Esophagus muscularis mucosa (tissue), 3 donors: ENCODE measurements around the gene SPSB4.

Source experiments
- POLR2AphosphoS5 ChIP-seq, 2 donors: sonication (generic); formaldehyde crosslinking; IDR thresholded peaks; one replicate each; pipeline ENCODE4 v1.6.1; 2017; ENCODE audit warnings: antibody characterized with exemption in 2 of 2
- TF ChIP-seq, protein P1 (sequence below), 3 experiments: fragments of 200-600 bp in 2 of 3; fragments of 450-650 bp in 1 of 3; sonication (generic) in 2 of 3; IDR thresholded peaks; one replicate each; pipeline ENCODE4 v1.5.1; 2017 to 2019; ENCODE audit warnings: antibody characterized with exemption in 3 of 3, mild to moderate bottlenecking in 2 of 3, moderate library complexity in 1 of 3

- TF ChIP-seq POLR2AphosphoS5 (IDR thresholded peaks at IDR 0.05) = no peak
- TF ChIP-seq, protein P1, sequence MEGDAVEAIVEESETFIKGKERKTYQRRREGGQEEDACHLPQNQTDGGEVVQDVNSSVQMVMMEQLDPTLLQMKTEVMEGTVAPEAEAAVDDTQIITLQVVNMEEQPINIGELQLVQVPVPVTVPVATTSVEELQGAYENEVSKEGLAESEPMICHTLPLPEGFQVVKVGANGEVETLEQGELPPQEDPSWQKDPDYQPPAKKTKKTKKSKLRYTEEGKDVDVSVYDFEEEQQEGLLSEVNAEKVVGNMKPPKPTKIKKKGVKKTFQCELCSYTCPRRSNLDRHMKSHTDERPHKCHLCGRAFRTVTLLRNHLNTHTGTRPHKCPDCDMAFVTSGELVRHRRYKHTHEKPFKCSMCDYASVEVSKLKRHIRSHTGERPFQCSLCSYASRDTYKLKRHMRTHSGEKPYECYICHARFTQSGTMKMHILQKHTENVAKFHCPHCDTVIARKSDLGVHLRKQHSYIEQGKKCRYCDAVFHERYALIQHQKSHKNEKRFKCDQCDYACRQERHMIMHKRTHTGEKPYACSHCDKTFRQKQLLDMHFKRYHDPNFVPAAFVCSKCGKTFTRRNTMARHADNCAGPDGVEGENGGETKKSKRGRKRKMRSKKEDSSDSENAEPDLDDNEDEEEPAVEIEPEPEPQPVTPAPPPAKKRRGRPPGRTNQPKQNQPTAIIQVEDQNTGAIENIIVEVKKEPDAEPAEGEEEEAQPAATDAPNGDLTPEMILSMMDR (IDR thresholded peaks at IDR 0.05) = no peak
Observed at GRCh38 chr3:141164852-141165251, 113.7 kb downstream of the SPSB4 start.
